ENCODE data around the gene FAM83B. TPM values are rescaled to one million over a fixed set of nuclear protein-coding genes. Genes with fewer than 3 reads are reported as not detected.

The FAM83B gene
- total RNA-seq, 2 donors from 2014 or later, result not detected

GRCh38 chr6:54980511-54981275, 134.1 kb downstream of the FAM83B start:
- peaks cover 10 to 23% of the 10 kb centered on the region in 2 donors for H3K9me3 Mint-ChIP-seq
- H3K27ac Mint-ChIP-seq, result no peak overlapping the region
- no peaks in the 10 kb centered on the region for H3K36me3 Mint-ChIP-seq
- ATAC-seq (no peak), DNase-seq (ENCODE audit: low spot score in 2 of 2) (no peak)

- DNase-seq (ENCODE audit: low spot score in 2 of 2), result no peak
Observed at GRCh38 chr6:54981276-54981609, 134.7 kb downstream of the FAM83B start.

GRCh38 chr6:54981647-54982046, 135.1 kb downstream of the FAM83B start:
- ATAC-seq, result no peak
- H3K9me3 Mint-ChIP-seq, result peaks cover 17 to 31% of the 10 kb centered on the region in 2 donors
- H3K27ac Mint-ChIP-seq, result no peak overlapping the region
- peaks cover 0 to 7% of the 10 kb centered on the region in 2 donors for H3K36me3 Mint-ChIP-seq
- DNase-seq (ENCODE audit: low spot score in 2 of 2), result no peak

More at GRCh38 chr6:54981276-54981609, 134.7 kb downstream of the FAM83B start:
- Mint-ChIP-seq H3K9me3 (peaks cover 13 to 27% of the 10 kb centered on the region in 2 donors), H3K27ac (no peak overlapping the region), H3K36me3 (peaks cover 0 to 3% of the 10 kb centered on the region in 2 donors)
- ATAC-seq, result no peak

GRCh38 chr6:54987633-54988290, 141.2 kb downstream of the FAM83B start:
- DNase-seq (ENCODE audit: low spot score in 2 of 2) (no peak), ATAC-seq (no peak)
- Mint-ChIP-seq H3K27ac (no peak overlapping the region), H3K9me3 (peaks cover 19 to 23% of the 10 kb centered on the region in 2 donors), H3K36me3 (peaks cover 0 to 7% of the 10 kb centered on the region in 2 donors)

- Mint-ChIP-seq H3K9me3 (peaks cover 20 to 23% of the 10 kb centered on the region in 2 donors), H3K36me3 (peaks cover 0 to 7% of the 10 kb centered on the region in 2 donors), H3K27ac (no peak overlapping the region)
- no peak for DNase-seq (ENCODE audit: low spot score in 2 of 2)
- no peak for ATAC-seq
Observed at GRCh38 chr6:54988576-54988975, 142.0 kb downstream of the FAM83B start.

GRCh38 chr6:54990001-54990400, 143.4 kb downstream of the FAM83B start:
- Mint-ChIP-seq H3K27ac (no peak overlapping the region), H3K9me3 (peaks cover 14 to 18% of the 10 kb centered on the region in 2 donors), H3K36me3 (peaks cover 0 to 7% of the 10 kb centered on the region in 2 donors)
- ATAC-seq (no peak), DNase-seq (ENCODE audit: low spot score in 2 of 2) (no peak)
